GM20000 (cell line): ENCODE data around the gene NOS1AP.

ENCODE experiments used
- DNase-seq: peaks from one replicate; pipeline ENCODE4 v3.0.0; 2012; ENCODE audit warnings: low spot score
- CTCF ChIP-seq: IDR thresholded peaks from 2 replicates; pipeline ENCODE4 v1.5.1; 2012; ENCODE audit warnings: mild to moderate bottlenecking, control low read depth; ENCODE audit errors: extremely low read depth, missing control alignments

The NOS1AP gene

GRCh38 chr1:162388615-162389014 lies 319.1 kb downstream of the NOS1AP start:
- DNase-seq, result no peak
- no peak for TF ChIP-seq CTCF

- no peak for DNase-seq
- TF ChIP-seq CTCF, result no peak
Measured at GRCh38 chr1:162389021-162389818, 319.7 kb downstream of the NOS1AP start.

- no peak for DNase-seq
- no peak for TF ChIP-seq CTCF
Measured at GRCh38 chr1:162389971-162390370, 320.5 kb downstream of the NOS1AP start.

GRCh38 chr1:162390396-162391185 lies 321.1 kb downstream of the NOS1AP start:
- no peak for TF ChIP-seq CTCF
- DNase-seq, result no peak

GRCh38 chr1:162391790-162392563 lies 322.5 kb downstream of the NOS1AP start:
- peak; percentile 53 for DNase-seq
- peak; percentile 75 for TF ChIP-seq CTCF

- no peak for TF ChIP-seq CTCF
- DNase-seq, result no peak
Measured at GRCh38 chr1:162396201-162396906, 326.9 kb downstream of the NOS1AP start.
